ENCODE measurements around the gene GBP2.

GBP2 gene

GRCh38 chr1:89065079-89065868 lies 60.6 kb downstream of the GBP2 start, which contains the start of gene GBP1:
TSS of gene GBP1 (minus strand) at chr1:89065208. CDS start at chr1:89063234, 1,974 bp downstream.
- DNase-seq (ENCODE audit: low read depth, low spot score) = no peak

- no peak for DNase-seq (ENCODE audit: low read depth, low spot score)
Observed at GRCh38 chr1:89064632-89065031, 61.3 kb downstream of the GBP2 start.

GRCh38 chr1:89063094-89063493 lies 62.8 kb downstream of the GBP2 start:
- no peak for DNase-seq (ENCODE audit: low read depth, low spot score)

- no peak for DNase-seq (ENCODE audit: low read depth, low spot score)
Observed at GRCh38 chr1:89060091-89060490, 65.8 kb downstream of the GBP2 start.
